Measurements from ENCODE around the gene NHERF2.

DNA sequence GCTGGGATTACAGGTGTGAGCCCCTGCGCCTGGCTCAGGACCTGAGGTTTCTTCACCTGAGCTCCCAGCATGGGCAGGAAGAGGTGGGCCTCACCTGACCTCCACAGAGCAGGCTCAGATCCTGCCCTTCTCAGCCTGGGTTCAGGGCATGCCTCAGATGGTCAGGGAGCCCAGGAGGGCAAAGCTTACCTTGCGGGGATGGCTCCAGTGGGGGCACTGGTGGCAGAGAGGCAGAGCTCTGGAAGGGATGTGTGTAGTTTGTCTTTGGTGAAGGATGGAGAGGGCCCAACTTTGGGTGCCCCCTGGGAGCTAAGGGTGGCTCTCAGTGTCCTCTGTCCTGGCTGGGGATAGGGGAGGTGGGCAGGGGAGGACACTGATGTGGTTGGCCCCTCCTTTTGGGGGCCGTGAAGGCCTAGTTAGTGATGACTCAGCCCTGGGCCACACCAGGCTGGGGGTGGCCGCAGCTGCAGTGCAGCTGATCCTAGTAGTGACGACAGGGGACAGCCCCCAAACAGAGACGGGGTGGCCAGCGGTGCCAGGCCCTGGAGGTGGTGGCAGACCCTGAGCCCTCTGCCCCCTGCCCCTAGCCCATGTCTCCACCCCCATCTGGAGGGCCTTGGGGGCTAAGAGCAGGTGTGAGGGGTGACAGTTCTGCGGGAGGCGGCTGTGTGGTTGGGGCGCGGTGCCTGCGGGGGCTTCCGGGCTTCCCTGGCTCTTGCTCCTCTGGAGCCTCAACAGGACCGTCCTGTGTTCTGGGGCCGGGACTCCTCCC, 5.8 kb downstream of the NHERF2 start:
- TF ChIP-seq, protein P1, sequence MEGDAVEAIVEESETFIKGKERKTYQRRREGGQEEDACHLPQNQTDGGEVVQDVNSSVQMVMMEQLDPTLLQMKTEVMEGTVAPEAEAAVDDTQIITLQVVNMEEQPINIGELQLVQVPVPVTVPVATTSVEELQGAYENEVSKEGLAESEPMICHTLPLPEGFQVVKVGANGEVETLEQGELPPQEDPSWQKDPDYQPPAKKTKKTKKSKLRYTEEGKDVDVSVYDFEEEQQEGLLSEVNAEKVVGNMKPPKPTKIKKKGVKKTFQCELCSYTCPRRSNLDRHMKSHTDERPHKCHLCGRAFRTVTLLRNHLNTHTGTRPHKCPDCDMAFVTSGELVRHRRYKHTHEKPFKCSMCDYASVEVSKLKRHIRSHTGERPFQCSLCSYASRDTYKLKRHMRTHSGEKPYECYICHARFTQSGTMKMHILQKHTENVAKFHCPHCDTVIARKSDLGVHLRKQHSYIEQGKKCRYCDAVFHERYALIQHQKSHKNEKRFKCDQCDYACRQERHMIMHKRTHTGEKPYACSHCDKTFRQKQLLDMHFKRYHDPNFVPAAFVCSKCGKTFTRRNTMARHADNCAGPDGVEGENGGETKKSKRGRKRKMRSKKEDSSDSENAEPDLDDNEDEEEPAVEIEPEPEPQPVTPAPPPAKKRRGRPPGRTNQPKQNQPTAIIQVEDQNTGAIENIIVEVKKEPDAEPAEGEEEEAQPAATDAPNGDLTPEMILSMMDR (conservative IDR thresholded peaks at IDR 0.05; ENCODE audit: low read depth in 2 of 2) = no peak
- TF ChIP-seq STAT1 (IDR thresholded peaks at IDR 0.05; ENCODE audit: unreplicated experiment) = no peak
- TF ChIP-seq EZH2 (IDR thresholded peaks at IDR 0.05; ENCODE audit: low read depth, unreplicated experiment) = no peak
- no peak for TF ChIP-seq POLR2AphosphoS5 (IDR thresholded peaks at IDR 0.05; ENCODE audit: low read depth)
- no peak for TF ChIP-seq CREB1 (CRISPR knock-in tag; IDR thresholded peaks at IDR 0.05; ENCODE audit: low read depth)
- TF ChIP-seq, protein P2, sequence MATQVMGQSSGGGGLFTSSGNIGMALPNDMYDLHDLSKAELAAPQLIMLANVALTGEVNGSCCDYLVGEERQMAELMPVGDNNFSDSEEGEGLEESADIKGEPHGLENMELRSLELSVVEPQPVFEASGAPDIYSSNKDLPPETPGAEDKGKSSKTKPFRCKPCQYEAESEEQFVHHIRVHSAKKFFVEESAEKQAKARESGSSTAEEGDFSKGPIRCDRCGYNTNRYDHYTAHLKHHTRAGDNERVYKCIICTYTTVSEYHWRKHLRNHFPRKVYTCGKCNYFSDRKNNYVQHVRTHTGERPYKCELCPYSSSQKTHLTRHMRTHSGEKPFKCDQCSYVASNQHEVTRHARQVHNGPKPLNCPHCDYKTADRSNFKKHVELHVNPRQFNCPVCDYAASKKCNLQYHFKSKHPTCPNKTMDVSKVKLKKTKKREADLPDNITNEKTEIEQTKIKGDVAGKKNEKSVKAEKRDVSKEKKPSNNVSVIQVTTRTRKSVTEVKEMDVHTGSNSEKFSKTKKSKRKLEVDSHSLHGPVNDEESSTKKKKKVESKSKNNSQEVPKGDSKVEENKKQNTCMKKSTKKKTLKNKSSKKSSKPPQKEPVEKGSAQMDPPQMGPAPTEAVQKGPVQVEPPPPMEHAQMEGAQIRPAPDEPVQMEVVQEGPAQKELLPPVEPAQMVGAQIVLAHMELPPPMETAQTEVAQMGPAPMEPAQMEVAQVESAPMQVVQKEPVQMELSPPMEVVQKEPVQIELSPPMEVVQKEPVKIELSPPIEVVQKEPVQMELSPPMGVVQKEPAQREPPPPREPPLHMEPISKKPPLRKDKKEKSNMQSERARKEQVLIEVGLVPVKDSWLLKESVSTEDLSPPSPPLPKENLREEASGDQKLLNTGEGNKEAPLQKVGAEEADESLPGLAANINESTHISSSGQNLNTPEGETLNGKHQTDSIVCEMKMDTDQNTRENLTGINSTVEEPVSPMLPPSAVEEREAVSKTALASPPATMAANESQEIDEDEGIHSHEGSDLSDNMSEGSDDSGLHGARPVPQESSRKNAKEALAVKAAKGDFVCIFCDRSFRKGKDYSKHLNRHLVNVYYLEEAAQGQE (IDR thresholded peaks at IDR 0.05; ENCODE audit: unreplicated experiment) = no peak
- TF ChIP-seq EZH2phosphoT487 (IDR thresholded peaks at IDR 0.05; ENCODE audit: unreplicated experiment) = no peak
- TF ChIP-seq ZNF114 (CRISPR knock-in tag; IDR thresholded peaks at IDR 0.05) = no peak
